DOHH2 (cell line): ENCODE data around the gene SPRED3.

Source experiments
- H3F3A ChIP-seq: fragments of 200-600 bp; sonication (generic), shearing (Covaris generic); 2 replicates; pipeline ENCODE4 v1.6.0; 2016; ENCODE audit warnings: antibody characterized with exemption, mild to moderate bottlenecking; ENCODE audit not compliant: control insufficient read depth, insufficient read depth
- H3K27ac ChIP-seq: fragments of 200-600 bp; sonication (generic); 2 replicates; pipeline ENCODE4 v1.5.1; 2014; ENCODE audit warnings: low read depth, mild to moderate bottlenecking, low read length, moderate library complexity
- H3K27me3 ChIP-seq: fragments of 200-600 bp; sonication (generic); 2 replicates; pipeline ENCODE4 v1.6.1; 2014; ENCODE audit warnings: mild to moderate bottlenecking, low read length, mixed read lengths; ENCODE audit not compliant: control insufficient read depth
- H3K36me3 ChIP-seq: fragments of 200-600 bp; sonication (generic); 2 replicates; pipeline ENCODE4 v1.6.1; 2014; ENCODE audit warnings: mild to moderate bottlenecking, low read length, moderate library complexity, mixed read lengths; ENCODE audit not compliant: control insufficient read depth
- H3K4me1 ChIP-seq: fragments of 200-600 bp; sonication (generic); 2 replicates; pipeline ENCODE4 v1.6.1; 2014; ENCODE audit warnings: mild to moderate bottlenecking, low read length, mixed read lengths; ENCODE audit not compliant: control insufficient read depth
- H3K4me2 ChIP-seq: fragments of 200-600 bp; sonication (generic); 2 replicates; pipeline ENCODE4 v1.6.0; 2014; ENCODE audit warnings: mild to moderate bottlenecking, low read length, moderate library complexity
- H3K4me3 ChIP-seq: fragments of 200-600 bp; sonication (generic); 2 replicates; pipeline ENCODE4 v1.5.1; 2014; ENCODE audit warnings: mild to moderate bottlenecking, low read length, mixed read lengths
- H3K79me2 ChIP-seq: fragments of 200-600 bp; sonication (generic); 2 replicates; pipeline ENCODE4 v1.6.1; 2014; ENCODE audit warnings: mild to moderate bottlenecking, low read length, mixed read lengths; ENCODE audit not compliant: control insufficient read depth
- H3K9me2 ChIP-seq: fragments of 200-600 bp; sonication (generic); replicated peaks from 2 replicates; pipeline ENCODE4 v1.6.1; 2014; ENCODE audit warnings: mild to moderate bottlenecking, low read length, mixed read lengths; ENCODE audit not compliant: control insufficient read depth
- H3K9me3 ChIP-seq: fragments of 200-600 bp; sonication (generic); 2 replicates; pipeline ENCODE4 v1.6.1; 2014; ENCODE audit warnings: antibody characterized with exemption, low read length, mixed read lengths; ENCODE audit not compliant: control insufficient read depth, insufficient read depth
- H4K20me1 ChIP-seq: fragments of 200-600 bp; sonication (generic); 2 replicates; pipeline ENCODE4 v1.6.0; 2014; ENCODE audit warnings: low read depth, mild to moderate bottlenecking, antibody characterized with exemption, low read length, moderate library complexity; ENCODE audit not compliant: control insufficient read depth, insufficient read depth
- CTCF ChIP-seq: fragments of 200-600 bp; sonication (generic); IDR thresholded peaks from one replicate; pipeline ENCODE4 v1.5.1; 2014; ENCODE audit warnings: antibody characterized with exemption, mild to moderate bottlenecking, low read depth, low read length; ENCODE audit not compliant: poor library complexity, severe bottlenecking
- EZH2phosphoT487 ChIP-seq: fragments of 200-600 bp; sonication (generic); IDR thresholded peaks from 2 replicates; pipeline ENCODE4 v1.6.1; 2017; ENCODE audit warnings: borderline replicate concordance, mild to moderate bottlenecking, antibody characterized with exemption, low read length, moderate library complexity, mixed read lengths

Gene SPRED3

GRCh38 chr19:38355728-38356725, 32.5 kb upstream of the SPRED3 start:
- Histone ChIP-seq H3F3A (no peaks in the 10 kb centered on the region), H3K4me1 (no peaks in the 10 kb centered on the region), H3K9me2 (no peaks in the 10 kb centered on the region), H4K20me1 (no peaks in the 10 kb centered on the region), H3K79me2 (no peaks in the 10 kb centered on the region), H3K27me3 (peaks cover 42% of the 10 kb centered on the region), H3K36me3 (no peaks in the 10 kb centered on the region), H3K4me3 (no peak overlapping the region), H3K27ac (no peak overlapping the region), H3K4me2 (no peak overlapping the region), H3K9me3 (no peaks in the 10 kb centered on the region)
- TF ChIP-seq EZH2phosphoT487 (no peak), CTCF (no peak)

- Histone ChIP-seq H4K20me1 (no peaks in the 10 kb centered on the region), H3K4me1 (peaks cover 16% of the 10 kb centered on the region), H3K4me2 (no peak overlapping the region), H3K9me2 (no peaks in the 10 kb centered on the region), H3K27me3 (peaks cover 49% of the 10 kb centered on the region), H3F3A (no peaks in the 10 kb centered on the region), H3K79me2 (no peaks in the 10 kb centered on the region), H3K27ac (no peak overlapping the region), H3K9me3 (no peaks in the 10 kb centered on the region), H3K36me3 (no peaks in the 10 kb centered on the region), H3K4me3 (no peak overlapping the region)
- TF ChIP-seq CTCF = no peak
- no peak for TF ChIP-seq EZH2phosphoT487
These were observed 30.4 kb upstream of the SPRED3 start for GRCh38 chr19:38358071-38358470.

- H4K20me1 ChIP-seq = no peaks in the 10 kb centered on the region
- H3F3A ChIP-seq = no peaks in the 10 kb centered on the region
- H3K79me2 ChIP-seq = no peaks in the 10 kb centered on the region
- no peak overlapping the region for H3K4me3 ChIP-seq
- H3K4me1 ChIP-seq = peaks cover 16% of the 10 kb centered on the region
- H3K36me3 ChIP-seq = no peaks in the 10 kb centered on the region
- TF ChIP-seq CTCF (no peak), EZH2phosphoT487 (no peak)
- peaks cover 49% of the 10 kb centered on the region for H3K27me3 ChIP-seq
- no peaks in the 10 kb centered on the region for H3K9me2 ChIP-seq
- no peaks in the 10 kb centered on the region for H3K9me3 ChIP-seq
- H3K27ac ChIP-seq = no peak overlapping the region
- H3K4me2 ChIP-seq = no peak overlapping the region
These were observed 29.1 kb upstream of the SPRED3 start for GRCh38 chr19:38359242-38360021.
